Neutrophil (primary cell): ENCODE measurements around the gene KCNJ12.
"Not testable (repeated sequence)": the region's sequence is repeated elsewhere in the genome, so short reads cannot be mapped to it uniquely, and the experiment has no call there.

Experiments used
- H3K27ac ChIP-seq: fragments of 200-600 bp; sonication (generic); 2 replicates; pipeline ENCODE4 v1.5.1; 2016; ENCODE audit warnings: mild to moderate bottlenecking, moderate library complexity
- H3K27me3 ChIP-seq: fragments of 200-600 bp; sonication (generic); 2 replicates; pipeline ENCODE4 v1.6.0; 2016; ENCODE audit warnings: mild to moderate bottlenecking
- H3K36me3 ChIP-seq: fragments of 200-600 bp; sonication (generic); 2 replicates; pipeline ENCODE4 v1.5.1; 2017
- H3K4me1 ChIP-seq, 2 experiments: fragments of 200-600 bp in 1 of 2; sonication (generic) in 1 of 2; 1 replicate in 1 of 2; 2 replicates in 1 of 2; pipeline versions ENCODE4 v1.5.1 to v1.6.1; 2013 to 2016; ENCODE audit warnings: low read depth in 1 of 2, low read length in 1 of 2, mild to moderate bottlenecking in 1 of 2, moderate library complexity in 1 of 2; ENCODE audit not compliant: control insufficient read depth in 1 of 2, insufficient read depth in 1 of 2
- H3K4me3 ChIP-seq, 2 experiments: fragments of 200-600 bp in 1 of 2; sonication (generic) in 1 of 2; 1 replicate in 1 of 2; 2 replicates in 1 of 2; pipeline ENCODE4 v1.5.1; 2013 to 2016; ENCODE audit warnings: low read depth in 1 of 2, low read length in 1 of 2, mild to moderate bottlenecking in 1 of 2, moderate library complexity in 1 of 2
- H3K9me3 ChIP-seq: fragments of 200-600 bp; sonication (generic); 2 replicates; pipeline ENCODE4 v1.5.1; 2016
- CTCF ChIP-seq: fragments of 200-600 bp; sonication (generic); IDR thresholded peaks from 2 replicates; pipeline ENCODE4 v1.5.1; 2016; ENCODE audit warnings: antibody characterized with exemption

Gene KCNJ12

GRCh38 chr17:21400816-21401593 lies 24.8 kb downstream of the KCNJ12 start:
- peaks cover 9 to 14% of the 10 kb centered on the region in 2 experiments for H3K4me1 ChIP-seq
- no peak for TF ChIP-seq CTCF
- H3K27ac ChIP-seq: no peak overlapping the region
- no peak overlapping the region for H3K4me3 ChIP-seq
- H3K27me3 ChIP-seq: no peaks in the 10 kb centered on the region
- H3K36me3 ChIP-seq: no peaks in the 10 kb centered on the region
- H3K9me3 ChIP-seq: no peaks in the 10 kb centered on the region

GRCh38 chr17:21402166-21402571 lies 26.0 kb downstream of the KCNJ12 start:
- H3K27ac ChIP-seq: not testable (repeated sequence)
- peaks cover 11 to 17% of the 10 kb centered on the region in 2 experiments for H3K4me1 ChIP-seq

GRCh38 chr17:21402926-21403325 lies 26.8 kb downstream of the KCNJ12 start:
- H3K36me3 ChIP-seq, H3K4me3 ChIP-seq, H3K27me3 ChIP-seq, H3K27ac ChIP-seq, H3K9me3 ChIP-seq: not testable (repeated sequence)
- peaks cover 11 to 17% of the 10 kb centered on the region in 2 experiments for H3K4me1 ChIP-seq

More at GRCh38 chr17:21402166-21402571, 26.0 kb downstream of the KCNJ12 start:
- H3K4me3 ChIP-seq, H3K9me3 ChIP-seq, H3K36me3 ChIP-seq, H3K27me3 ChIP-seq: not testable (repeated sequence)

- H3K4me3 ChIP-seq, H3K27me3 ChIP-seq, H3K27ac ChIP-seq, H3K36me3 ChIP-seq, H3K9me3 ChIP-seq: not testable (repeated sequence)
- H3K4me1 ChIP-seq: peaks cover 11 to 17% of the 10 kb centered on the region in 2 experiments
Observed at GRCh38 chr17:21404106-21404505, 27.9 kb downstream of the KCNJ12 start.

- not testable (repeated sequence) for H3K27ac ChIP-seq, H3K9me3 ChIP-seq, H3K4me3 ChIP-seq, H3K27me3 ChIP-seq, H3K36me3 ChIP-seq
- peaks cover 11 to 17% of the 10 kb centered on the region in 2 experiments for H3K4me1 ChIP-seq
Observed at GRCh38 chr17:21404539-21404938, 28.4 kb downstream of the KCNJ12 start.

GRCh38 chr17:21404956-21405731 lies 29.0 kb downstream of the KCNJ12 start:
- not testable (repeated sequence) for H3K27me3 ChIP-seq, H3K4me3 ChIP-seq, H3K9me3 ChIP-seq

GRCh38 chr17:21405904-21406400 lies 29.8 kb downstream of the KCNJ12 start:
- H3K4me1 ChIP-seq: peaks cover 11 to 20% of the 10 kb centered on the region in 2 experiments
- H3K36me3 ChIP-seq, H3K27me3 ChIP-seq, H3K9me3 ChIP-seq, H3K27ac ChIP-seq, H3K4me3 ChIP-seq: not testable (repeated sequence)

More at GRCh38 chr17:21404956-21405731, 29.0 kb downstream of the KCNJ12 start:
- peaks cover 11 to 20% of the 10 kb centered on the region in 2 experiments for H3K4me1 ChIP-seq
- not testable (repeated sequence) for H3K27ac ChIP-seq, H3K36me3 ChIP-seq

- H3K27ac ChIP-seq, H3K9me3 ChIP-seq, H3K27me3 ChIP-seq, H3K36me3 ChIP-seq, H3K4me3 ChIP-seq: not testable (repeated sequence)
- H3K4me1 ChIP-seq: peaks cover 14 to 28% of the 10 kb centered on the region in 2 experiments
Observed at GRCh38 chr17:21406616-21407404, 30.7 kb downstream of the KCNJ12 start.

- H3K9me3 ChIP-seq, H3K36me3 ChIP-seq, H3K4me3 ChIP-seq, H3K27ac ChIP-seq, H3K27me3 ChIP-seq: not testable (repeated sequence)
- peaks cover 19 to 35% of the 10 kb centered on the region in 2 experiments for H3K4me1 ChIP-seq
Observed at GRCh38 chr17:21407752-21408151, 31.6 kb downstream of the KCNJ12 start.

- H3K27ac ChIP-seq, H3K36me3 ChIP-seq, H3K27me3 ChIP-seq, H3K4me3 ChIP-seq, H3K9me3 ChIP-seq: not testable (repeated sequence)
- H3K4me1 ChIP-seq: peaks cover 19 to 35% of the 10 kb centered on the region in 2 experiments
Observed at GRCh38 chr17:21408224-21408623, 32.1 kb downstream of the KCNJ12 start.

GRCh38 chr17:21408766-21409300 lies 32.7 kb downstream of the KCNJ12 start:
- H3K36me3 ChIP-seq, H3K27me3 ChIP-seq, H3K27ac ChIP-seq, H3K4me3 ChIP-seq, H3K9me3 ChIP-seq: not testable (repeated sequence)
- peaks cover 19 to 35% of the 10 kb centered on the region in 2 experiments for H3K4me1 ChIP-seq

- not testable (repeated sequence) for H3K27me3 ChIP-seq, H3K4me3 ChIP-seq
- peaks cover 19 to 35% of the 10 kb centered on the region in 2 experiments for H3K4me1 ChIP-seq
Observed at GRCh38 chr17:21409388-21409787, 33.2 kb downstream of the KCNJ12 start.

More at GRCh38 chr17:21409388-21409787, 33.2 kb downstream of the KCNJ12 start:
- H3K9me3 ChIP-seq, H3K36me3 ChIP-seq, H3K27ac ChIP-seq: not testable (repeated sequence)
